PC-9 (cell line): ENCODE data around the gene KRTAP10-5. TPM values are rescaled to one million over a fixed set of nuclear protein-coding genes. Genes with fewer than 3 reads are reported as not detected.

ENCODE experiments used
- BruUV-seq: library from RNA; stranded (reverse); fragments of 400-500 nt; replicated peaks from 2 replicates; lab custom pipeline; 2021; lab: Mats Ljungman, UMichigan
- CTCF ChIA-PET: fragments of 300-600 bp; sonication (Branson Sonifier 250); formaldehyde crosslinking; loops from one replicate; lab custom pipeline; 2022; ENCODE audit warnings: antibody characterized with exemption; lab: Charles Lee
- POLR2A ChIA-PET: fragments of 300-600 bp; sonication (Branson Sonifier 250); formaldehyde crosslinking; loops from one replicate; lab custom pipeline; 2022; ENCODE audit warnings: antibody characterized with exemption; ENCODE audit not compliant: unreplicated experiment; lab: Charles Lee
- DNase-seq, 2 experiments: peaks; one replicate each; pipeline versions ENCODE4 v3.0.0 to v3.0.0-alpha.2; 2015 to 2022; ENCODE audit warnings: mixed read lengths in 1 of 2
- H2AFZ ChIP-seq: fragments of 200-600 bp; sonication (generic); 2 replicates; pipeline ENCODE4 v1.8.1; 2017; ENCODE audit warnings: antibody characterized with exemption
- H3F3A ChIP-seq: fragments of 200-600 bp; sonication (generic); 2 replicates; pipeline ENCODE4 v1.8.1; 2017; ENCODE audit warnings: antibody characterized with exemption, mild to moderate bottlenecking, low read depth; ENCODE audit not compliant: insufficient read depth
- H3K27ac ChIP-seq: fragments of 200-600 bp; sonication (generic); 2 replicates; pipeline ENCODE4 v1.6.1; 2016; ENCODE audit warnings: mixed run types
- H3K27me3 ChIP-seq: fragments of 200-600 bp; sonication (generic); 2 replicates; pipeline ENCODE4 v1.6.1; 2016; ENCODE audit warnings: low read depth, mixed run types; ENCODE audit not compliant: insufficient read depth
- H3K36me3 ChIP-seq: fragments of 200-600 bp; sonication (generic); 2 replicates; pipeline ENCODE4 v1.6.1; 2016; ENCODE audit warnings: low read depth, mixed run types
- H3K4me1 ChIP-seq: fragments of 200-600 bp; sonication (generic); replicated peaks from 2 replicates; pipeline ENCODE4 v1.6.1; 2016; ENCODE audit warnings: mixed run types; ENCODE audit not compliant: insufficient read depth
- H3K4me2 ChIP-seq: fragments of 200-600 bp; sonication (generic); 2 replicates; pipeline ENCODE4 v1.6.1; 2017; ENCODE audit warnings: mixed run types
- H3K4me3 ChIP-seq: fragments of 200-600 bp; sonication (generic); 2 replicates; pipeline ENCODE4 v1.6.1; 2016; ENCODE audit warnings: mixed run types
- H3K79me2 ChIP-seq: fragments of 200-600 bp; sonication (generic); 2 replicates; pipeline ENCODE4 v1.6.1; 2017; ENCODE audit warnings: low read depth, mixed run types
- H3K9me2 ChIP-seq: fragments of 200-600 bp; sonication (generic); 2 replicates; pipeline ENCODE4 v1.8.1; 2017; ENCODE audit warnings: mild to moderate bottlenecking; ENCODE audit not compliant: insufficient read depth
- H3K9me3 ChIP-seq: fragments of 200-600 bp; sonication (generic); 2 replicates; pipeline ENCODE4 v1.8.1; 2016; ENCODE audit warnings: low read depth; ENCODE audit not compliant: insufficient read depth
- H4K20me1 ChIP-seq: fragments of 200-600 bp; sonication (generic); 2 replicates; pipeline ENCODE4 v1.8.1; 2017; ENCODE audit not compliant: insufficient read depth
- CTCF ChIP-seq: fragments of 200-600 bp; sonication (generic); conservative IDR thresholded peaks from 2 replicates; pipeline ENCODE4 v1.6.1; 2017; ENCODE audit warnings: mixed run types, antibody characterized with exemption, mild to moderate bottlenecking, moderate library complexity
- EZH2 ChIP-seq: fragments of 200-600 bp; sonication (generic); IDR thresholded peaks from 2 replicates; pipeline ENCODE4 v1.8.0; 2017; ENCODE audit warnings: antibody characterized with exemption, low read depth
- intact Hi-C: fragments of 100-400 bp; cut with micrococcal nuclease; formaldehyde crosslinking; loops from one replicate; pipeline ENCODE4 v1.10.0; 2022; ENCODE audit not compliant: unreplicated experiment
- total RNA-seq: library from RNA; stranded (reverse); gene quantifications from 2 replicates; pipeline ENCODE4 v1.2.3, GENCODE V29; 2021

KRTAP10-5 gene
- total RNA-seq, 1 experiment from 2014 or later, result not detected

DNA sequence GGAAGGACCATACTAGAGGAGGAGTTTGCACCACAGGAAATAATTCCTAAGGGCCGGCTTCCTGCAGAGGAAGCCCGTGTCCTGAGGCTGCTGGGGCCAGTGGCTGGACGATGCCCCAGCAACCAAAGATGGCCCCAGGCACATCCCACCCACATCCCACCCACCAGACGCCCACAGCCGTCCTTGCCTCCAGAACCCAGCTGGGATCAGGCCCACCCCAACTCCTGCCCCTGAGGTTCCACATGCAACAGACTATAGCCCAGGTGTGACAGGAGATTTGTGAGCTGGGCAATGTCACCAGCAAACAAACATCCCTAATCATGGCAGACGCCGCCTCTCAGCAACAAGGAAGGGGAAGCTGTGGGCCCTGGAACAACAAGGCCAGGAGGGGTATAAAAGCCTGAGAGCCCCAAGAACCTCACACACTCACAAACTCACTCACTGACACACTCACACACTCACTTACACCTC, 46.3 kb upstream of the KRTAP10-5 start, which contains the start of gene KRTAP10-9:
Gene KRTAP10-9, plus strand, starts transcription at position 421 of the 471 bp plus-strand sequence. CDS start 79 bp downstream, outside the sequence.
- Histone ChIP-seq H3F3A (no peaks in the 10 kb centered on the region), H3K27me3 (peaks cover 31% of the 10 kb centered on the region), H3K27ac (no peak within 1 kb of the TSS), H3K36me3 (no peaks in the 10 kb centered on the region), H4K20me1 (no peaks in the 10 kb centered on the region), H3K9me3 (peaks cover 4% of the 10 kb centered on the region; the same call in 1 of the 2 replicates), H3K9me2 (no peaks in the 10 kb centered on the region), H2AFZ (no peak within 1 kb of the TSS), H3K4me1 (no peaks in the 10 kb centered on the region), H3K4me2 (no peak within 1 kb of the TSS), H3K4me3 (no peak within 1 kb of the TSS), H3K79me2 (no peaks in the 10 kb centered on the region)
- intact Hi-C loops, result no loop called here
- no peak for DNase-seq
- no TSS peak for BruUV-seq
- ChIA-PET CTCF (no interaction called here), POLR2A (no interaction called here)
- no peak for TF ChIP-seq EZH2
- no peak for TF ChIP-seq CTCF

DNA sequence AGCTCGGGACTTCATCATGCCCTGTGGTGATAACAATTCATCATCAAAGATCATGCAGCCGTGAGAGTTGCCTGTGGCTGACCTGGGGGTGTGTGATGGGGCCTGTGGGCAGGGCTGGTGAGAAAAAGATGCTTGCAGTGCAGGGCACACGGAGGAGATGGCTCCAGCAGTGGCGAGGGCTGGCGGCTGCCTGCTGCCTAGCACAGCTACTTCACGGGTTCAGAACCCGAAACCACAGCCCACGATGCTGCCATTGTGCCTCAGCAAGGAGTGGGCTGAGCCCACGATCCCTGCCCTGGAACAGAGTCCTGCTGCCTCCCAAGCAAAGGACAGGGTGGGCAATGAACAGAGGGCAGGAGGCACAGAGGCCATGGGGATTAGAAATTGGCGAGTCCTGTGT, 45.9 kb upstream of the KRTAP10-5 start:
- POLR2A ChIA-PET, result no interaction called here
- no peaks in the 10 kb centered on the region for H3K9me2 ChIP-seq

DNA sequence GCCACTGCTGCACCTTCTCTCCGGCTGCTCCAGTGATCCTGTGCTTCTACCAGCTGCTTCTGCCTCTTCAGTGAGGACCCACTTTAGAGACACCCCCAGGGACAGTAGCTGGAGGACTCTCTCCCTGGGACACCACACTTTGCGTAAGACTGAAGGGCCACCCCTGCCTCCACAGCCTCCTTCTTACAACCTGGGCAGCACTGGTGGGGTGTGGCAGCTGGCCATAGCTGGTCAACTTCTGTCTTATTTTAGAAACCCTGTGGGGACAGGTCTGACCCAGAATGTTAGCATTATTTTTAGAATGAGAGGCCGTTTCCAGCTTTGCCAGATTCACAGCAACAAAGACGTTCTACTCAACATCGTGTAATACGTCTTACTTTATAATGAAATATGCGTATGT, 45.4 kb upstream of the KRTAP10-5 start:
- Histone ChIP-seq H3K79me2 (no peaks in the 10 kb centered on the region), H3K9me3 (peaks cover 4% of the 10 kb centered on the region; the same call in 1 of the 2 replicates), H3F3A (no peaks in the 10 kb centered on the region), H3K9me2 (no peaks in the 10 kb centered on the region), H3K4me3 (no peak overlapping the region), H3K4me2 (no peak overlapping the region), H4K20me1 (no peaks in the 10 kb centered on the region), H3K27ac (no peak overlapping the region), H2AFZ (no peak overlapping the region), H3K4me1 (no peaks in the 10 kb centered on the region), H3K36me3 (no peaks in the 10 kb centered on the region), H3K27me3 (peaks cover 31% of the 10 kb centered on the region)
- no peak for DNase-seq
- ChIA-PET POLR2A (no interaction called here), CTCF (no interaction called here)
- TF ChIP-seq EZH2, result no peak
- no peak for TF ChIP-seq CTCF
- intact Hi-C loops, result no loop called here
- BruUV-seq, result no TSS peak

More for the DNA sequence above, 45.9 kb upstream of the KRTAP10-5 start:
- H3K4me2 ChIP-seq, result no peak overlapping the region
- intact Hi-C loops, result no loop called here
- no peak overlapping the region for H3K4me3 ChIP-seq
- H2AFZ ChIP-seq, result no peak overlapping the region
- TF ChIP-seq CTCF (no peak), EZH2 (no peak)
- peaks cover 4% of the 10 kb centered on the region; the same call in 1 of the 2 replicates for H3K9me3 ChIP-seq
- no peaks in the 10 kb centered on the region for H3K4me1 ChIP-seq
- H3K27me3 ChIP-seq, result peaks cover 31% of the 10 kb centered on the region
- no peaks in the 10 kb centered on the region for H4K20me1 ChIP-seq
- H3K79me2 ChIP-seq, result no peaks in the 10 kb centered on the region
- H3K36me3 ChIP-seq, result no peaks in the 10 kb centered on the region
- no peak for DNase-seq
- H3K27ac ChIP-seq, result no peak overlapping the region
- no TSS peak for BruUV-seq
- CTCF ChIA-PET, result no interaction called here
- H3F3A ChIP-seq, result no peaks in the 10 kb centered on the region
